SH-SY5Y (cell line): Measurements from ENCODE around the gene TBC1D10B.

Experiments
- GATA2 ChIP-seq: IDR thresholded peaks from 2 replicates; pipeline ENCODE4 v1.6.1; 2011; ENCODE audit warnings: mild to moderate bottlenecking, low read depth, low read length
- GATA3 ChIP-seq: IDR thresholded peaks from 2 replicates; pipeline ENCODE4 v1.6.1; 2011; ENCODE audit warnings: low read depth, mild to moderate bottlenecking, low read length, moderate library complexity

DNA sequence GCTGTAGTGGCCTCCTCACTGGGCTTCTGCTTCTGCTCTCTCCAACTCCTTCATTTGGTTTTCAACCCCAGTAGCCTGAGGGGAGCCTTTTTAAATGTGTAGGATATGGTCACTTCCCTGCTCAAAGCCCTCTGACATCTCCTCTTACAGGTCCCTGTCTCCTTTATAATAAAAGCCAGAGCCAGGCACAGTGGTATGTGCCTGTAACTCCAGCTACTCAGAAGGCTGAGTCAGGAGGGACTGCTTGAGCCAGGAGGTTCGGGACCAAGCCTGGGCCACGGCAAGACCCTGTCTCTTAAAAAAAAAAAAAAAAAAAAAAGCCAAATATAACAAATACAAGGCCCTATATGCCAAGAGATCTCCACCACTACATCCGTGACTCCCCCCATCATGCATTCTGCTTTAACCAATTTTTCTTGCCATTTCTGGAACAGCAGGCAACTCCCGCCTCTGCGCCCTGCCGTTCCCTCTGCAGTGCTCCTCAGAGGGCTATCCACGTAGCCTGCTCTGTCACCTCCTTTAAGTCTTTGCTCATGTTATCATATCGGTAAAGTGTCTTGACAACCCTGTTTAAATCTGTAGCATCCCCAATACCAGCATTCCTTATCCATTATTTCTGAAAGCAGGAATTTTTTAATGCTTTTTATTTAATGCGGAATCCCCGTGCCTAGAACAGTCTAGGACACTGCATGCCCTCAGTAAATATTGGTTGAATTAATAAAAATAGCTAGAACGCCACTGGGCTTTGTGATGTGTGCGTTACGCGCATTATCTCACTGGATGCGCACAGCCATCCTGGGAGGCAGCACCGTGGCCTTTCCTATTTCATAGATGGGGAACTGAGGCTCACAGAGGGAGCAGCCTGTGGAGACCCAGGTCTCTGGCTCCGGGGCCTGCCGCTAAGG, 46.6 kb upstream of the TBC1D10B start:
- no peak for TF ChIP-seq GATA3
- TF ChIP-seq GATA2 = no peak
